HepG2 (cell line): ENCODE measurements around the gene INTS12. TPM values are rescaled to one million over a fixed set of nuclear protein-coding genes. Genes with fewer than 3 reads are reported as not detected.
A peak's percentile ranks its signal among the peaks of the same experiment; 100 is the strongest.

Source experiments
- ATF3 ChIP-seq: sonication (generic); formaldehyde crosslinking; IDR thresholded peaks from 2 replicates; pipeline ENCODE4 v1.4.0; 2020; ENCODE audit warnings: missing genetic modification reagents
- DBP ChIP-seq: sonication (generic); formaldehyde crosslinking; IDR thresholded peaks from 2 replicates; pipeline ENCODE4 v1.4.0; 2020; ENCODE audit warnings: missing genetic modification reagents; ENCODE audit errors: not compliant biosample characterization
- E2F1 ChIP-seq: sonication (generic); formaldehyde crosslinking; IDR thresholded peaks from 2 replicates; pipeline ENCODE4 v1.5.0; 2020; ENCODE audit warnings: missing genetic modification reagents
- HMGXB4 ChIP-seq, 2 experiments: sonication (generic) in 1 of 2; formaldehyde crosslinking in 1 of 2; IDR thresholded peaks; 2 replicates each; pipeline versions ENCODE4 v1.4.0 to v1.6.1; 2018 to 2020; ENCODE audit warnings: missing genetic modification reagents in 2 of 2, borderline replicate concordance in 1 of 2, low read depth in 1 of 2, mild to moderate bottlenecking in 1 of 2, missing biosample characterization in 1 of 2
- MLX ChIP-seq: IDR thresholded peaks from 2 replicates; pipeline ENCODE4 v1.6.1; 2016
- NR2F1 ChIP-seq, 2 experiments: fragments of 450-650 bp in 1 of 2; formaldehyde crosslinking in 1 of 2; IDR thresholded peaks; 2 replicates each; pipeline versions ENCODE4 v1.5.0 to v1.6.1; 2016 to 2020; ENCODE audit warnings: mild to moderate bottlenecking in 1 of 2, missing compliant biosample characterization in 1 of 2, missing genetic modification reagents in 1 of 2, moderate library complexity in 1 of 2
- SNAPC2 ChIP-seq: sonication (generic); formaldehyde crosslinking; IDR thresholded peaks from 2 replicates; pipeline ENCODE4 v1.8.1; 2022; ENCODE audit warnings: mild to moderate bottlenecking, missing genetic modification reagents
- THRA ChIP-seq: sonication (generic); formaldehyde crosslinking; IDR thresholded peaks from 2 replicates; pipeline ENCODE4 v1.4.0; 2020; ENCODE audit warnings: missing genetic modification reagents, borderline replicate concordance
- YY1 ChIP-seq: IDR thresholded peaks from 2 replicates; pipeline ENCODE4 v1.6.1; 2011; ENCODE audit warnings: low read length, low read depth, moderate library complexity, mild to moderate bottlenecking; ENCODE audit not compliant: insufficient read depth, insufficient replicate concordance
- ZBTB14 ChIP-seq: sonication (generic); formaldehyde crosslinking; IDR thresholded peaks from 2 replicates; pipeline ENCODE4 v1.4.0; 2020; ENCODE audit warnings: missing genetic modification reagents
- ZNF235 ChIP-seq: sonication (generic); formaldehyde crosslinking; IDR thresholded peaks from 2 replicates; pipeline ENCODE4 v1.8.1; 2023; ENCODE audit warnings: mild to moderate bottlenecking, missing genetic modification reagents, borderline replicate concordance
- ZNF275 ChIP-seq: sonication (generic); formaldehyde crosslinking; IDR thresholded peaks from 2 replicates; pipeline ENCODE4 v1.8.0; 2022; ENCODE audit warnings: missing genetic modification reagents, mild to moderate bottlenecking, inconsistent platforms, borderline replicate concordance
- ZNF431 ChIP-seq: sonication (generic); formaldehyde crosslinking; IDR thresholded peaks from 2 replicates; pipeline ENCODE4 v1.9.0; 2022; ENCODE audit warnings: missing genetic modification reagents, low read depth, mild to moderate bottlenecking, borderline replicate concordance
- ZNF678 ChIP-seq: sonication (generic); formaldehyde crosslinking; IDR thresholded peaks from 2 replicates; pipeline ENCODE4 v1.4.0; 2020; ENCODE audit warnings: mild to moderate bottlenecking, missing genetic modification reagents
- polyA plus RNA-seq, 8 experiments: library from polyadenylated mRNA; depleted of rRNA in 3 of 8; stranded (reverse) in 7 of 8; unstranded in 1 of 8; fragments of >200 nt; fragmentation: Illumina TruSeq in 4 of 8; extraction: Trizol in 4 of 8; gene quantifications; 2 replicates each; pipeline versions ENCODE4 v1.2.1 to v1.2.3, GENCODE V29; 2011 to 2016; ENCODE audit warnings: low read depth in 4 of 8, missing spikeins in 1 of 8, mixed read lengths in 1 of 8; ENCODE audit not compliant: insufficient read depth in 1 of 8
- total RNA-seq, 5 experiments: library from RNA; depleted of rRNA; stranded (reverse); fragments of >200 nt; fragmentation: Illumina TruSeq; extraction: Trizol; gene quantifications; 2 replicates each; pipeline ENCODE4 v1.2.3, GENCODE V29; 2016; ENCODE audit warnings: low read depth in 1 of 5

INTS12 gene
- total and polyA plus RNA-seq, 2 of the 13 experiments (the other 11 are each of a cell fraction or from before 2014, with no cell fraction given), result 20.2 to 21.1 TPM

GRCh38 chr4:105708181-105709080 lies at the start of gene INTS12, which contains the start of gene GSTCD (continued):
- TF ChIP-seq YY1, result peak; percentile 87
- TF ChIP-seq ZBTB14 (CRISPR knock-in tag), result no peak
- TF ChIP-seq ZNF678 (CRISPR knock-in tag), result peak; percentile 89
- TF ChIP-seq ZNF431 (CRISPR knock-in tag), result peak; percentile 87; the same call in 1 of the 2 replicates
- peak; percentile 87; the same call in 1 of the 2 replicates for TF ChIP-seq THRA
- peak; percentile 12; the same call in 1 of the 2 replicates for TF ChIP-seq E2F1 (CRISPR knock-in tag)
- TF ChIP-seq NR2F1 (CRISPR knock-in tag; IDR thresholded peaks at IDR 0.05), result no peak
- 0 out of 2 replicates have a peak, but pooled peaks have one; percentile 50 for TF ChIP-seq ZNF235 (CRISPR knock-in tag)
- peak; percentile 20 for TF ChIP-seq DBP (CRISPR knock-in tag)
- peak; percentile 65; the same call in 1 of the 2 replicates for TF ChIP-seq MLX (CRISPR knock-in tag)
- TF ChIP-seq ZNF275, result peak; percentile 78
- peak; percentile 95 for TF ChIP-seq SNAPC2
- TF ChIP-seq ATF3 (CRISPR knock-in tag), result peak; percentile 80
- peak; percentile 98 to 99 for TF ChIP-seq HMGXB4 (CRISPR knock-in tag; IDR thresholded peaks at IDR 0.05; ENCODE audit: borderline replicate concordance in 1 of 2, low read depth in 1 of 2)
